Kidney (tissue), 14 donors: ENCODE results near the gene KBTBD4. TPM values are rescaled to one million over a fixed set of nuclear protein-coding genes. Genes with fewer than 3 reads are reported as not detected.
"Not testable (repeated sequence)": the region's sequence is repeated elsewhere in the genome, so short reads cannot be mapped to it uniquely, and the experiment has no call there.

ENCODE experiments used
- DNase-seq, 5 donors: peaks; one replicate each; pipeline ENCODE4 v3.0.0-alpha.2; 2013 to 2020
- FAIRE-seq: peaks from 2 replicates; lab custom pipeline; 2012; peaks lifted over from hg19 to GRCh38; lab: Jason Lieb, UNC
- H3K27ac ChIP-seq, 2 donors: one replicate each; pipeline ENCODE4 v1.7.0; 2013; ENCODE audit warnings: low read depth in 2 of 2, low read length in 2 of 2, inconsistent platforms in 1 of 2
- H3K27me3 ChIP-seq: one replicate; pipeline ENCODE4 v1.7.1; 2013; ENCODE audit warnings: low read length, inconsistent platforms; ENCODE audit not compliant: control insufficient read depth, insufficient read depth
- H3K36me3 ChIP-seq, 3 donors: one replicate each; pipeline versions ENCODE4 v1.7.0 to v1.7.1; 2013; ENCODE audit warnings: low read length in 3 of 3, control low read depth in 1 of 3, inconsistent platforms in 1 of 3; ENCODE audit not compliant: insufficient read depth in 3 of 3, control insufficient read depth in 2 of 3
- H3K4me1 ChIP-seq, 3 donors: one replicate each; pipeline versions ENCODE4 v1.7.0 to v1.7.1; 2013; ENCODE audit warnings: low read length in 3 of 3, inconsistent platforms in 1 of 3, low read depth in 1 of 3; ENCODE audit not compliant: control insufficient read depth in 2 of 3, insufficient read depth in 2 of 3
- H3K4me3 ChIP-seq, 3 donors: one replicate each; pipeline versions ENCODE4 v1.7.0 to v1.8.1; 2013; ENCODE audit warnings: low read length in 3 of 3, control low read depth in 1 of 3, inconsistent platforms in 1 of 3
- H3K9ac ChIP-seq, 3 donors: one replicate each; pipeline versions ENCODE4 v1.7.0 to v1.7.1; 2013; ENCODE audit warnings: low read length in 3 of 3, control low read depth in 1 of 3, inconsistent platforms in 1 of 3
- H3K9me3 ChIP-seq, 3 donors: one replicate each; pipeline versions ENCODE4 v1.7.0 to v1.7.1; 2013; ENCODE audit warnings: low read length in 3 of 3, control low read depth in 1 of 3, inconsistent platforms in 1 of 3; ENCODE audit not compliant: control insufficient read depth in 2 of 3, insufficient read depth in 1 of 3
- intact Hi-C: fragments of 100-400 bp; cut with DNase I; formaldehyde crosslinking; loops from one replicate; pipeline ENCODE4 v1.11.1; 2022
- polyA plus RNA-seq: library from polyadenylated mRNA; stranded (reverse); fragments of 350-450 nt; fragmentation: Illumina TruSeq; extraction: RNeasy Lipid Tissue Mini Kit (QIAGEN cat#74804); gene quantifications from one replicate; pipeline ENCODE4 v1.2.3, GENCODE V29; 2014; ENCODE audit warnings: low read depth, low replicate concordance; ENCODE audit not compliant: insufficient read depth
- total RNA-seq: library from RNA; stranded (reverse); fragmentation: NEBNext Ultra II Directional; extraction: Animal tissue kit (Norgen Biotek cat#: 25700); gene quantifications from one replicate; pipeline ENCODE4 v1.2.1, GENCODE V29; 2021
- TF ChIP-seq, protein P1 (sequence below): IDR thresholded peaks from 3 replicates; pipeline ENCODE4 v1.5.1; 2012; ENCODE audit warnings: mild to moderate bottlenecking, moderate library complexity, borderline replicate concordance; ENCODE audit not compliant: insufficient read depth; ENCODE audit errors: extremely low read depth
- donor health status: control.
- donor health status: control.
- donor health status: control.
- donor health status: control.
- donor health status: control.
- donor health status: DM: yes; HTN: yes; CAD: no.
- donor health status: Normal renal cell carcinoma (clear cell type).

The KBTBD4 gene
- total and polyA plus RNA-seq, 2 donors from 2014 or later, result 16.7 to 20.1 TPM

DNA sequence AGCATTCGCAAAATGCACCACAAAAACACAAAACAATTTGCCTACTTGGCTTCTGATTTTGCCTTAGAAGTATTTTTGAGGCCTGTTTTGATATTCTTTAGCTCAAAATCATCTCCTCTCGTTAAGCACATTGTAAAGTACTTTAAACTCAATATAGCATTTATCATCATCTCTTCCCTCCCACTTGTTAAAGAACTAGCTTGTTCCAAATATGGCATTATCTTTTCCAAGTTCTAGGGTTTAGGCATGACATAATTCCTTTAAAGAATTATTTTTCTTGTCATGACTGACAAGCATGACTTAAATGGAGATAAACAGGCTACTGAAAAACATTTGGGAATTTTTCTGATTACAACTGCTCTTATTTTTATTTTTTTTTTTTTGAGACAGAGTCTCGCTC, 47.1 kb downstream of the KBTBD4 start:
- intact Hi-C loops, result no loop called here
- H3K9ac ChIP-seq, result no peak overlapping the region
- peaks cover 0 to 3% (median 0%) of the 10 kb centered on the region in 3 donors for H3K36me3 ChIP-seq
- H3K4me3 ChIP-seq, result no peak overlapping the region
- peaks cover 0 to 12% (median 3%) of the 10 kb centered on the region in 3 donors for H3K4me1 ChIP-seq
- DNase-seq (no peak), FAIRE-seq (no peak)
- no peak overlapping the region for H3K27ac ChIP-seq
- no peaks in the 10 kb centered on the region for H3K27me3 ChIP-seq
- H3K9me3 ChIP-seq, result no peaks in the 10 kb centered on the region
- TF ChIP-seq, protein P1, sequence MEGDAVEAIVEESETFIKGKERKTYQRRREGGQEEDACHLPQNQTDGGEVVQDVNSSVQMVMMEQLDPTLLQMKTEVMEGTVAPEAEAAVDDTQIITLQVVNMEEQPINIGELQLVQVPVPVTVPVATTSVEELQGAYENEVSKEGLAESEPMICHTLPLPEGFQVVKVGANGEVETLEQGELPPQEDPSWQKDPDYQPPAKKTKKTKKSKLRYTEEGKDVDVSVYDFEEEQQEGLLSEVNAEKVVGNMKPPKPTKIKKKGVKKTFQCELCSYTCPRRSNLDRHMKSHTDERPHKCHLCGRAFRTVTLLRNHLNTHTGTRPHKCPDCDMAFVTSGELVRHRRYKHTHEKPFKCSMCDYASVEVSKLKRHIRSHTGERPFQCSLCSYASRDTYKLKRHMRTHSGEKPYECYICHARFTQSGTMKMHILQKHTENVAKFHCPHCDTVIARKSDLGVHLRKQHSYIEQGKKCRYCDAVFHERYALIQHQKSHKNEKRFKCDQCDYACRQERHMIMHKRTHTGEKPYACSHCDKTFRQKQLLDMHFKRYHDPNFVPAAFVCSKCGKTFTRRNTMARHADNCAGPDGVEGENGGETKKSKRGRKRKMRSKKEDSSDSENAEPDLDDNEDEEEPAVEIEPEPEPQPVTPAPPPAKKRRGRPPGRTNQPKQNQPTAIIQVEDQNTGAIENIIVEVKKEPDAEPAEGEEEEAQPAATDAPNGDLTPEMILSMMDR, result no peak

- H3K27ac ChIP-seq, DNase-seq, FAIRE-seq, H3K27me3 ChIP-seq, intact Hi-C loops, H3K4me3 ChIP-seq, H3K36me3 ChIP-seq, H3K9me3 ChIP-seq, H3K9ac ChIP-seq: not testable (repeated sequence)
- H3K4me1 ChIP-seq, result peaks cover 0 to 12% (median 3%) of the 10 kb centered on the region in 3 donors
These were observed 48.0 kb downstream of the KBTBD4 start for GRCh38 chr11:47530721-47531120.

GRCh38 chr11:47529951-47530350, 48.8 kb downstream of the KBTBD4 start:
- Histone ChIP-seq H3K27ac (no peak overlapping the region), H3K9me3 (no peaks in the 10 kb centered on the region), H3K36me3 (no peaks in the 10 kb centered on the region), H3K27me3 (no peaks in the 10 kb centered on the region), H3K4me3 (no peak overlapping the region), H3K9ac (no peak overlapping the region), H3K4me1 (peaks cover 0 to 18% (median 8%) of the 10 kb centered on the region in 3 donors)
- FAIRE-seq, result no peak
- no peak for DNase-seq
- intact Hi-C loops, result no loop called here
- TF ChIP-seq, protein P1, result no peak

GRCh38 chr11:47527186-47527585, 51.6 kb downstream of the KBTBD4 start:
- Histone ChIP-seq H3K27me3 (no peaks in the 10 kb centered on the region), H3K36me3 (no peaks in the 10 kb centered on the region), H3K4me3 (no peak overlapping the region), H3K9ac (no peak overlapping the region), H3K27ac (no peak overlapping the region), H3K9me3 (no peaks in the 10 kb centered on the region), H3K4me1 (peaks cover 5 to 28% (median 23%) of the 10 kb centered on the region in 3 donors)
- DNase-seq (no peak), FAIRE-seq (no peak)
- TF ChIP-seq, protein P1, result no peak
- intact Hi-C loops, result no loop called here

- H3K4me3 ChIP-seq, intact Hi-C loops, H3K27ac ChIP-seq, H3K9me3 ChIP-seq, DNase-seq, H3K9ac ChIP-seq, H3K27me3 ChIP-seq, FAIRE-seq, H3K36me3 ChIP-seq: not testable (repeated sequence)
- H3K4me1 ChIP-seq, result peaks cover 5 to 34% (median 23%) of the 10 kb centered on the region in 3 donors
These were observed 52.7 kb downstream of the KBTBD4 start for GRCh38 chr11:47526032-47526431.
